Fibroblast of peridontal ligament (primary cell): ENCODE results near the gene PLOD3.
A peak's percentile ranks its signal among the peaks of the same experiment; 100 is the strongest.

Source experiments
- DNase-seq: peaks from one replicate; pipeline ENCODE4 v3.0.0-alpha.2; 2010; ENCODE audit errors: extremely low read depth

Gene PLOD3

GRCh38 chr7:101165958-101166647 lies 51.3 kb downstream of the PLOD3 start:
- no peak for DNase-seq

- DNase-seq, result peak; percentile 79
Measured at GRCh38 chr7:101165075-101165957, 52.1 kb downstream of the PLOD3 start, which contains the start of gene VGF. Gene VGF (minus strand): TSS chr7:101165569. CDS start chr7:101164843, 726 bp downstream.

- peak; percentile 44 for DNase-seq
Measured at GRCh38 chr7:101164071-101164840, 53.1 kb downstream of the PLOD3 start.

- no peak for DNase-seq
Measured at GRCh38 chr7:101163279-101164070, 53.9 kb downstream of the PLOD3 start.

- no peak for DNase-seq
Measured at GRCh38 chr7:101162551-101163278, 54.7 kb downstream of the PLOD3 start.

- DNase-seq, result no peak
Measured at GRCh38 chr7:101161692-101162471, 55.5 kb downstream of the PLOD3 start.

GRCh38 chr7:101160910-101161309 lies 56.5 kb downstream of the PLOD3 start:
- DNase-seq, result no peak

GRCh38 chr7:101159696-101160674 lies 57.4 kb downstream of the PLOD3 start:
- DNase-seq, result no peak

GRCh38 chr7:101156866-101157589 lies 60.4 kb downstream of the PLOD3 start:
- no peak for DNase-seq

GRCh38 chr7:101156277-101156676 lies 61.1 kb downstream of the PLOD3 start:
- no peak for DNase-seq
